GM23338 (cell line): ENCODE results near the gene GSTM1. TPM values are rescaled to one million over a fixed set of nuclear protein-coding genes. Genes with fewer than 3 reads are reported as not detected.

Experiments
- ATAC-seq: fragments of 200-7000 bp; cut with Tn5 transposase; 3 replicates; pipeline ENCODE4 v1.9.1; 2020
- DNase-seq: peaks from one replicate; pipeline ENCODE4 v3.0.0-alpha.2; 2015; ENCODE audit warnings: low spot score
- H2AFZ ChIP-seq: fragments of 200-600 bp; sonication (generic); 2 replicates; pipeline ENCODE4 v1.8.0; 2016; ENCODE audit warnings: antibody characterized with exemption, mild to moderate bottlenecking, moderate library complexity
- H3F3A ChIP-seq: fragments of 200-600 bp; sonication (generic); replicated peaks from 2 replicates; pipeline ENCODE4 v1.8.0; 2017; ENCODE audit warnings: antibody characterized with exemption, mixed run types, low read depth
- H3K27ac ChIP-seq: fragments of 200-600 bp; sonication (generic); 2 replicates; pipeline ENCODE4 v1.6.1; 2016; ENCODE audit warnings: low read depth
- H3K27me3 ChIP-seq: fragments of 200-600 bp; sonication (generic); 2 replicates; pipeline ENCODE4 v1.8.0; 2016; ENCODE audit warnings: mild to moderate bottlenecking, mixed run types, moderate library complexity; ENCODE audit not compliant: insufficient read depth
- H3K36me3 ChIP-seq: fragments of 200-600 bp; sonication (generic); 2 replicates; pipeline ENCODE4 v1.8.0; 2016; ENCODE audit warnings: mild to moderate bottlenecking; ENCODE audit not compliant: insufficient read depth
- H3K4me1 ChIP-seq: fragments of 200-600 bp; sonication (generic); 2 replicates; pipeline ENCODE4 v1.8.0; 2016; ENCODE audit warnings: mild to moderate bottlenecking, moderate library complexity; ENCODE audit not compliant: insufficient read depth
- H3K4me2 ChIP-seq: fragments of 200-600 bp; sonication (generic); 2 replicates; pipeline ENCODE4 v1.7.1; 2017; ENCODE audit warnings: mixed run types
- H3K4me3 ChIP-seq: fragments of 200-600 bp; sonication (generic); 2 replicates; pipeline ENCODE4 v1.6.1; 2016; ENCODE audit warnings: mixed run types
- H3K79me2 ChIP-seq: fragments of 200-600 bp; sonication (generic); replicated peaks from 2 replicates; pipeline ENCODE4 v1.8.0; 2017; ENCODE audit warnings: mild to moderate bottlenecking; ENCODE audit not compliant: insufficient read depth
- H3K9me2 ChIP-seq: fragments of 200-600 bp; sonication (generic); 2 replicates; pipeline ENCODE4 v1.8.0; 2017; ENCODE audit not compliant: insufficient read depth
- H4K20me1 ChIP-seq: fragments of 200-600 bp; sonication (generic); replicated peaks from 2 replicates; pipeline ENCODE4 v1.8.0; 2017; ENCODE audit warnings: mild to moderate bottlenecking; ENCODE audit not compliant: insufficient read depth
- H3K27ac Mint-ChIP-seq: 2 replicates; pipeline ENCODE4 v1.8.0; 2020; ENCODE audit warnings: inconsistent platforms, mild to moderate bottlenecking, moderate library complexity, mixed read lengths
- H3K27me3 Mint-ChIP-seq: 3 replicates; pipeline ENCODE4 v1.8.0; 2022; ENCODE audit warnings: low read depth, mild to moderate bottlenecking, moderate library complexity, mixed read lengths, inconsistent platforms; ENCODE audit not compliant: insufficient read depth, poor library complexity
- H3K36me3 Mint-ChIP-seq: 3 replicates; pipeline ENCODE4 v1.8.0; 2021; ENCODE audit warnings: low read depth, mild to moderate bottlenecking, inconsistent platforms, moderate library complexity, mixed read lengths
- H3K4me1 Mint-ChIP-seq: 3 replicates; pipeline ENCODE4 v1.8.0; 2020; ENCODE audit warnings: mild to moderate bottlenecking, inconsistent platforms, mixed read lengths
- H3K4me3 Mint-ChIP-seq: 3 replicates; pipeline ENCODE4 v1.8.0; 2021; ENCODE audit warnings: moderate library complexity, mild to moderate bottlenecking, inconsistent platforms, mixed read lengths
- H3K9me3 Mint-ChIP-seq: 3 replicates; pipeline ENCODE4 v1.8.0; 2020; ENCODE audit warnings: moderate library complexity, mild to moderate bottlenecking, inconsistent platforms, mixed read lengths
- CREB1 ChIP-seq: fragments of 250-450 bp; sonication (Bioruptor Pico); IDR thresholded peaks from 2 replicates; pipeline ENCODE4 v1.5.0; 2020; ENCODE audit warnings: low read depth, mild to moderate bottlenecking, moderate library complexity
- EZH2 ChIP-seq: fragments of 200-600 bp; sonication (generic); IDR thresholded peaks from one replicate; pipeline ENCODE4 v1.8.0; 2017; ENCODE audit warnings: antibody characterized with exemption, mild to moderate bottlenecking, low read depth; ENCODE audit not compliant: unreplicated experiment
- EZH2phosphoT487 ChIP-seq: fragments of 200-600 bp; sonication (generic); IDR thresholded peaks from one replicate; pipeline ENCODE4 v1.8.1; 2018; ENCODE audit warnings: antibody characterized with exemption; ENCODE audit not compliant: unreplicated experiment
- JUNB ChIP-seq: IDR thresholded peaks from one replicate; pipeline ENCODE4 v1.6.1; 2016; ENCODE audit warnings: antibody characterized with exemption; ENCODE audit not compliant: unreplicated experiment
- NANOG ChIP-seq: IDR thresholded peaks from 2 replicates; pipeline ENCODE4 v1.6.1; 2016; ENCODE audit warnings: antibody characterized with exemption, borderline replicate concordance
- POLR2AphosphoS5 ChIP-seq: IDR thresholded peaks from 2 replicates; pipeline ENCODE4 v1.6.1; 2016; ENCODE audit warnings: antibody characterized with exemption, low read depth
- STAT1 ChIP-seq: IDR thresholded peaks from one replicate; pipeline ENCODE4 v1.6.1; 2016; ENCODE audit warnings: antibody characterized with exemption; ENCODE audit not compliant: unreplicated experiment
- ZNF114 ChIP-seq: fragments of 250-450 bp; sonication (Bioruptor Pico); IDR thresholded peaks from 2 replicates; pipeline ENCODE4 v1.5.0; 2020; ENCODE audit warnings: mild to moderate bottlenecking, moderate library complexity
- ZNF331 ChIP-seq: fragments of 250-450 bp; sonication (Bioruptor Pico); IDR thresholded peaks from 2 replicates; pipeline ENCODE4 v1.5.0; 2020; ENCODE audit warnings: low read depth, mild to moderate bottlenecking, moderate library complexity
- polyA plus RNA-seq: library from polyadenylated mRNA; unstranded; fragments of >200 nt; fragmentation: Nextera tagmentation; extraction: Ambion mirVana; gene quantifications from 2 replicates; pipeline ENCODE4 v1.2.1, GENCODE V29; 2016
- total RNA-seq: library from RNA; depleted of rRNA; stranded (reverse); fragments of >200 nt; shearing (Covaris generic); gene quantifications from 2 replicates; pipeline ENCODE4 v1.2.3, GENCODE V29; 2014
- TF ChIP-seq, protein P1 (sequence below): IDR thresholded peaks from 2 replicates; pipeline ENCODE4 v1.6.1; 2016; ENCODE audit warnings: antibody characterized with exemption
- TF ChIP-seq, protein P2 (sequence below): fragments of 250-450 bp; sonication (Bioruptor Pico); IDR thresholded peaks from 2 replicates; pipeline ENCODE4 v1.5.0; 2020; ENCODE audit warnings: mild to moderate bottlenecking, moderate library complexity
- TF ChIP-seq, protein P3 (sequence below), 2 experiments: fragments of 200-600 bp in 1 of 2; sonication (generic) in 1 of 2; conservative IDR thresholded peaks; 2 replicates each; pipeline versions ENCODE4 v1.5.1 to v1.6.1; 2016 to 2017; ENCODE audit warnings: antibody characterized with exemption in 2 of 2, low read depth in 2 of 2, mild to moderate bottlenecking in 2 of 2, moderate library complexity in 1 of 2
- TF ChIP-seq, protein P4 (sequence below): IDR thresholded peaks from one replicate; pipeline ENCODE4 v1.6.1; 2018; ENCODE audit warnings: antibody characterized with exemption; ENCODE audit not compliant: unreplicated experiment

GSTM1 gene
- total and polyA plus RNA-seq, 2 experiments from 2014 or later: not detected

DNA sequence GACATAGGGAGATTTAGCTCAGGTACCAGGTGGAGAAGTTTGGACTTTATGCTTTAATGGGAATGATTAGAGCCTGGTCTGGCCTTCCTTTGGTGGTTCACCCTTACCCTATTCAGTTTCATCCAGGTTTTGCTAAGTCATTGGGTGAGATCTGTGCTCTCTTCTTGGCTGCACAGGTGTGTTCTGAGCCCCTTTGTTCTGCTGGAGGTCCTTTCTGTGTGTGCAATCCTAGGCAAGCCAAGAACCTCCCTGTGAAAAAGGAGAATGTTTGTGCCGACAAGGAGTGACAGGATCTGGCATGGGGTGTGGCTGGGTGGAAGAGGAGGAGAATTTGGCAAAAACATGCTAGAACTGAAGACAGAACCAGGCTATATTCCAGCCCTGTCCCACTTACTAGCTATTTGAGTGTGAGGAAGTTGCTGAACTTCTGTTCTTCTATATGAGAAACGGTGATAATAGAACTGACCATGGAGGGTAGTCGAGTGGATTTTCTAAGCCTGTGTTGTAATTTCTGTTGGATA is 29.0 kb downstream of the GSTM1 start:
- no peaks in the 10 kb centered on the region; the same call in 2 of the 3 replicates for H3K9me3 Mint-ChIP-seq
- H3K36me3 Mint-ChIP-seq: no peaks in the 10 kb centered on the region
- Histone ChIP-seq H4K20me1 (no peaks in the 10 kb centered on the region), H3K4me2 (no peak overlapping the region), H3K4me3 (no peak overlapping the region), H3F3A (no peaks in the 10 kb centered on the region), H3K27me3 (no peaks in the 10 kb centered on the region), H3K27ac (no peak overlapping the region), H3K79me2 (no peaks in the 10 kb centered on the region), H3K9me2 (no peaks in the 10 kb centered on the region), H2AFZ (no peak overlapping the region), H3K36me3 (no peaks in the 10 kb centered on the region), H3K4me1 (no peaks in the 10 kb centered on the region)
- peaks cover 3% of the 10 kb centered on the region for H3K27me3 Mint-ChIP-seq
- TF ChIP-seq, protein P1, sequence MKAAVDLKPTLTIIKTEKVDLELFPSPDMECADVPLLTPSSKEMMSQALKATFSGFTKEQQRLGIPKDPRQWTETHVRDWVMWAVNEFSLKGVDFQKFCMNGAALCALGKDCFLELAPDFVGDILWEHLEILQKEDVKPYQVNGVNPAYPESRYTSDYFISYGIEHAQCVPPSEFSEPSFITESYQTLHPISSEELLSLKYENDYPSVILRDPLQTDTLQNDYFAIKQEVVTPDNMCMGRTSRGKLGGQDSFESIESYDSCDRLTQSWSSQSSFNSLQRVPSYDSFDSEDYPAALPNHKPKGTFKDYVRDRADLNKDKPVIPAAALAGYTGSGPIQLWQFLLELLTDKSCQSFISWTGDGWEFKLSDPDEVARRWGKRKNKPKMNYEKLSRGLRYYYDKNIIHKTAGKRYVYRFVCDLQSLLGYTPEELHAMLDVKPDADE: no peak
- no peak for TF ChIP-seq ZNF331 (CRISPR knock-in tag)
- no peak for TF ChIP-seq NANOG
- no peak for TF ChIP-seq CREB1 (CRISPR knock-in tag)
- no peak for TF ChIP-seq ZNF114 (CRISPR knock-in tag)
- TF ChIP-seq JUNB: no peak
- TF ChIP-seq, protein P2, sequence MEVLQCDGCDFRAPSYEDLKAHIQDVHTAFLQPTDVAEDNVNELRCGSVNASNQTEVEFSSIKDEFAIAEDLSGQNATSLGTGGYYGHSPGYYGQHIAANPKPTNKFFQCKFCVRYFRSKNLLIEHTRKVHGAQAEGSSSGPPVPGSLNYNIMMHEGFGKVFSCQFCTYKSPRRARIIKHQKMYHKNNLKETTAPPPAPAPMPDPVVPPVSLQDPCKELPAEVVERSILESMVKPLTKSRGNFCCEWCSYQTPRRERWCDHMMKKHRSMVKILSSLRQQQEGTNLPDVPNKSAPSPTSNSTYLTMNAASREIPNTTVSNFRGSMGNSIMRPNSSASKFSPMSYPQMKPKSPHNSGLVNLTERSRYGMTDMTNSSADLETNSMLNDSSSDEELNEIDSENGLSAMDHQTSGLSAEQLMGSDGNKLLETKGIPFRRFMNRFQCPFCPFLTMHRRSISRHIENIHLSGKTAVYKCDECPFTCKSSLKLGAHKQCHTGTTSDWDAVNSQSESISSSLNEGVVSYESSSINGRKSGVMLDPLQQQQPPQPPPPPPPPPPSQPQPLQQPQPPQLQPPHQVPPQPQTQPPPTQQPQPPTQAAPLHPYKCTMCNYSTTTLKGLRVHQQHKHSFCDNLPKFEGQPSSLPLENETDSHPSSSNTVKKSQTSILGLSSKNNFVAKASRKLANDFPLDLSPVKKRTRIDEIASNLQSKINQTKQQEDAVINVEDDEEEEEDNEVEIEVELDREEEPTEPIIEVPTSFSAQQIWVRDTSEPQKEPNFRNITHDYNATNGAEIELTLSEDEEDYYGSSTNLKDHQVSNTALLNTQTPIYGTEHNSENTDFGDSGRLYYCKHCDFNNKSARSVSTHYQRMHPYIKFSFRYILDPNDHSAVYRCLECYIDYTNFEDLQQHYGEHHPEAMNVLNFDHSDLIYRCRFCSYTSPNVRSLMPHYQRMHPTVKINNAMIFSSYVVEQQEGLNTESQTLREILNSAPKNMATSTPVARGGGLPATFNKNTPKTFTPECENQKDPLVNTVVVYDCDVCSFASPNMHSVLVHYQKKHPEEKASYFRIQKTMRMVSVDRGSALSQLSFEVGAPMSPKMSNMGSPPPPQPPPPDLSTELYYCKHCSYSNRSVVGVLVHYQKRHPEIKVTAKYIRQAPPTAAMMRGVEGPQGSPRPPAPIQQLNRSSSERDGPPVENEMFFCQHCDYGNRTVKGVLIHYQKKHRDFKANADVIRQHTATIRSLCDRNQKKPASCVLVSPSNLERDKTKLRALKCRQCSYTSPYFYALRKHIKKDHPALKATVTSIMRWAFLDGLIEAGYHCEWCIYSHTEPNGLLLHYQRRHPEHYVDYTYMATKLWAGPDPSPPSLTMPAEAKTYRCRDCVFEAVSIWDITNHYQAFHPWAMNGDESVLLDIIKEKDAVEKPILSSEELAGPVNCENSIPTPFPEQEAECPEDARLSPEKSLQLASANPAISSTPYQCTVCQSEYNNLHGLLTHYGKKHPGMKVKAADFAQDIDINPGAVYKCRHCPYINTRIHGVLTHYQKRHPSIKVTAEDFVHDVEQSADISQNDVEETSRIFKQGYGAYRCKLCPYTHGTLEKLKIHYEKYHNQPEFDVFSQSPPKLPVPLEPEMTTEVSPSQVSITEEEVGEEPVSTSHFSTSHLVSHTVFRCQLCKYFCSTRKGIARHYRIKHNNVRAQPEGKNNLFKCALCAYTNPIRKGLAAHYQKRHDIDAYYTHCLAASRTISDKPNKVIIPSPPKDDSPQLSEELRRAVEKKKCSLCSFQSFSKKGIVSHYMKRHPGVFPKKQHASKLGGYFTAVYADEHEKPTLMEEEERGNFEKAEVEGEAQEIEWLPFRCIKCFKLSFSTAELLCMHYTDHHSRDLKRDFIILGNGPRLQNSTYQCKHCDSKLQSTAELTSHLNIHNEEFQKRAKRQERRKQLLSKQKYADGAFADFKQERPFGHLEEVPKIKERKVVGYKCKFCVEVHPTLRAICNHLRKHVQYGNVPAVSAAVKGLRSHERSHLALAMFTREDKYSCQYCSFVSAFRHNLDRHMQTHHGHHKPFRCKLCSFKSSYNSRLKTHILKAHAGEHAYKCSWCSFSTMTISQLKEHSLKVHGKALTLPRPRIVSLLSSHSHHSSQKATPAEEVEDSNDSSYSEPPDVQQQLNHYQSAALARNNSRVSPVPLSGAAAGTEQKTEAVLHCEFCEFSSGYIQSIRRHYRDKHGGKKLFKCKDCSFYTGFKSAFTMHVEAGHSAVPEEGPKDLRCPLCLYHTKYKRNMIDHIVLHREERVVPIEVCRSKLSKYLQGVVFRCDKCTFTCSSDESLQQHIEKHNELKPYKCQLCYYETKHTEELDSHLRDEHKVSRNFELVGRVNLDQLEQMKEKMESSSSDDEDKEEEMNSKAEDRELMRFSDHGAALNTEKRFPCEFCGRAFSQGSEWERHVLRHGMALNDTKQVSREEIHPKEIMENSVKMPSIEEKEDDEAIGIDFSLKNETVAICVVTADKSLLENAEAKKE (CRISPR knock-in tag): no peak
- no peak for TF ChIP-seq STAT1
- no peak for TF ChIP-seq EZH2
- TF ChIP-seq EZH2phosphoT487: no peak
- TF ChIP-seq, protein P3, sequence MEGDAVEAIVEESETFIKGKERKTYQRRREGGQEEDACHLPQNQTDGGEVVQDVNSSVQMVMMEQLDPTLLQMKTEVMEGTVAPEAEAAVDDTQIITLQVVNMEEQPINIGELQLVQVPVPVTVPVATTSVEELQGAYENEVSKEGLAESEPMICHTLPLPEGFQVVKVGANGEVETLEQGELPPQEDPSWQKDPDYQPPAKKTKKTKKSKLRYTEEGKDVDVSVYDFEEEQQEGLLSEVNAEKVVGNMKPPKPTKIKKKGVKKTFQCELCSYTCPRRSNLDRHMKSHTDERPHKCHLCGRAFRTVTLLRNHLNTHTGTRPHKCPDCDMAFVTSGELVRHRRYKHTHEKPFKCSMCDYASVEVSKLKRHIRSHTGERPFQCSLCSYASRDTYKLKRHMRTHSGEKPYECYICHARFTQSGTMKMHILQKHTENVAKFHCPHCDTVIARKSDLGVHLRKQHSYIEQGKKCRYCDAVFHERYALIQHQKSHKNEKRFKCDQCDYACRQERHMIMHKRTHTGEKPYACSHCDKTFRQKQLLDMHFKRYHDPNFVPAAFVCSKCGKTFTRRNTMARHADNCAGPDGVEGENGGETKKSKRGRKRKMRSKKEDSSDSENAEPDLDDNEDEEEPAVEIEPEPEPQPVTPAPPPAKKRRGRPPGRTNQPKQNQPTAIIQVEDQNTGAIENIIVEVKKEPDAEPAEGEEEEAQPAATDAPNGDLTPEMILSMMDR (conservative IDR thresholded peaks at IDR 0.05; ENCODE audit: low read depth in 2 of 2): no peak
- TF ChIP-seq, protein P4, sequence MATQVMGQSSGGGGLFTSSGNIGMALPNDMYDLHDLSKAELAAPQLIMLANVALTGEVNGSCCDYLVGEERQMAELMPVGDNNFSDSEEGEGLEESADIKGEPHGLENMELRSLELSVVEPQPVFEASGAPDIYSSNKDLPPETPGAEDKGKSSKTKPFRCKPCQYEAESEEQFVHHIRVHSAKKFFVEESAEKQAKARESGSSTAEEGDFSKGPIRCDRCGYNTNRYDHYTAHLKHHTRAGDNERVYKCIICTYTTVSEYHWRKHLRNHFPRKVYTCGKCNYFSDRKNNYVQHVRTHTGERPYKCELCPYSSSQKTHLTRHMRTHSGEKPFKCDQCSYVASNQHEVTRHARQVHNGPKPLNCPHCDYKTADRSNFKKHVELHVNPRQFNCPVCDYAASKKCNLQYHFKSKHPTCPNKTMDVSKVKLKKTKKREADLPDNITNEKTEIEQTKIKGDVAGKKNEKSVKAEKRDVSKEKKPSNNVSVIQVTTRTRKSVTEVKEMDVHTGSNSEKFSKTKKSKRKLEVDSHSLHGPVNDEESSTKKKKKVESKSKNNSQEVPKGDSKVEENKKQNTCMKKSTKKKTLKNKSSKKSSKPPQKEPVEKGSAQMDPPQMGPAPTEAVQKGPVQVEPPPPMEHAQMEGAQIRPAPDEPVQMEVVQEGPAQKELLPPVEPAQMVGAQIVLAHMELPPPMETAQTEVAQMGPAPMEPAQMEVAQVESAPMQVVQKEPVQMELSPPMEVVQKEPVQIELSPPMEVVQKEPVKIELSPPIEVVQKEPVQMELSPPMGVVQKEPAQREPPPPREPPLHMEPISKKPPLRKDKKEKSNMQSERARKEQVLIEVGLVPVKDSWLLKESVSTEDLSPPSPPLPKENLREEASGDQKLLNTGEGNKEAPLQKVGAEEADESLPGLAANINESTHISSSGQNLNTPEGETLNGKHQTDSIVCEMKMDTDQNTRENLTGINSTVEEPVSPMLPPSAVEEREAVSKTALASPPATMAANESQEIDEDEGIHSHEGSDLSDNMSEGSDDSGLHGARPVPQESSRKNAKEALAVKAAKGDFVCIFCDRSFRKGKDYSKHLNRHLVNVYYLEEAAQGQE: no peak
- no peak for TF ChIP-seq POLR2AphosphoS5
- H3K4me1 Mint-ChIP-seq: no peaks in the 10 kb centered on the region; the same call in 2 of the 3 replicates
- H3K4me3 Mint-ChIP-seq: no peak overlapping the region; the same call in 2 of the 3 replicates
- H3K27ac Mint-ChIP-seq: no peak overlapping the region
- no peak for ATAC-seq
- no peak for DNase-seq
